LNCaP clone FGC (cell line): ENCODE results near the gene PRMT1.
"Not testable (repeated sequence)": the region's sequence is repeated elsewhere in the genome, so short reads cannot be mapped to it uniquely, and the experiment has no call there.

Source experiments
- DNase-seq: peaks from one replicate; pipeline ENCODE4 v3.0.0-alpha.2; 2011; ENCODE audit warnings: low read depth
- H3K4me3 ChIP-seq: 2 replicates; pipeline ENCODE4 v1.5.1; 2011; ENCODE audit warnings: mild to moderate bottlenecking, low read depth, low read length, control low read depth
- TF ChIP-seq, protein P1 (sequence below): IDR thresholded peaks from 2 replicates; pipeline ENCODE4 v1.5.1; 2012; ENCODE audit warnings: mild to moderate bottlenecking; ENCODE audit not compliant: control insufficient read depth, insufficient read depth; ENCODE audit errors: extremely low read depth

PRMT1 gene

DNA sequence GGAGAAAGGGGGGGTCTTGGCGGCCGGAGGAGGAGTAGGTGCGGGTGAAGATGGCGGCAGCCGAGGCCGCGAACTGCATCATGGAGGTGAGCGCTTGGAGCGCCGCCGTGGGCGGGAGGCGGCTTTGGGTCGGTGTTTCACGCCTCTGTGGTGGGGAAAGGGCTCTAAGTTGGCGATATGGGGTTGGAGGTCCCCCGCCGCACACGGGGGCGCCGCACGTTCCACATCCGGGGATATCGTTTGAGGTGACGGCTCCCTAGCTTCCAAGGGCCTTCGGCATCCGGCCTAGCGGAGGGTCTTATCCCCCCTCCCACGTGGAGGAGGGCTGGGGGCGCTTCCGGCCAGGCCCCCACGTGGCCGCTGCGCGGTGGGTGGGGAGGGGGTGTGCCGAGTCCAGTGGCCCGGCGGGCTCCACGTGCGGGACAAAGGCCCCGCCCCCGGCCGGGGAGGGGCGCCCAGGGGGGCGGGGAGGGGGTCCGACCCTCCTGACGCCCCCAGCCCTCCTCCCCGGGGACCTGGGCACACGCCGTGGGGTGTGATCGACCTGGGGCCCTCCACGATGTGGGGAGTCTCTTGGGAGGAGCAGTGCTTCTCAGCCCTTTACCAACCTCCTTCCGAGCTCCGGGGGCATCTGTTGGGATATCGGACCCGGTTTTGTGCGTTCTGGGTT is at the start of gene PRMT1:
TSS of gene PRMT1 (plus strand) at position 41 of the 670 bp plus-strand sequence. CDS start at position 51, 10 bp downstream.
- TF ChIP-seq, protein P1, sequence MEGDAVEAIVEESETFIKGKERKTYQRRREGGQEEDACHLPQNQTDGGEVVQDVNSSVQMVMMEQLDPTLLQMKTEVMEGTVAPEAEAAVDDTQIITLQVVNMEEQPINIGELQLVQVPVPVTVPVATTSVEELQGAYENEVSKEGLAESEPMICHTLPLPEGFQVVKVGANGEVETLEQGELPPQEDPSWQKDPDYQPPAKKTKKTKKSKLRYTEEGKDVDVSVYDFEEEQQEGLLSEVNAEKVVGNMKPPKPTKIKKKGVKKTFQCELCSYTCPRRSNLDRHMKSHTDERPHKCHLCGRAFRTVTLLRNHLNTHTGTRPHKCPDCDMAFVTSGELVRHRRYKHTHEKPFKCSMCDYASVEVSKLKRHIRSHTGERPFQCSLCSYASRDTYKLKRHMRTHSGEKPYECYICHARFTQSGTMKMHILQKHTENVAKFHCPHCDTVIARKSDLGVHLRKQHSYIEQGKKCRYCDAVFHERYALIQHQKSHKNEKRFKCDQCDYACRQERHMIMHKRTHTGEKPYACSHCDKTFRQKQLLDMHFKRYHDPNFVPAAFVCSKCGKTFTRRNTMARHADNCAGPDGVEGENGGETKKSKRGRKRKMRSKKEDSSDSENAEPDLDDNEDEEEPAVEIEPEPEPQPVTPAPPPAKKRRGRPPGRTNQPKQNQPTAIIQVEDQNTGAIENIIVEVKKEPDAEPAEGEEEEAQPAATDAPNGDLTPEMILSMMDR: no peak
- H3K4me3 ChIP-seq: peak within 1 kb of the TSS; percentile 99
- no peak for DNase-seq

- TF ChIP-seq, protein P1: no peak
Observed at GRCh38 chr19:49629659-49630058, 47.4 kb upstream of the PRMT1 start.

DNA sequence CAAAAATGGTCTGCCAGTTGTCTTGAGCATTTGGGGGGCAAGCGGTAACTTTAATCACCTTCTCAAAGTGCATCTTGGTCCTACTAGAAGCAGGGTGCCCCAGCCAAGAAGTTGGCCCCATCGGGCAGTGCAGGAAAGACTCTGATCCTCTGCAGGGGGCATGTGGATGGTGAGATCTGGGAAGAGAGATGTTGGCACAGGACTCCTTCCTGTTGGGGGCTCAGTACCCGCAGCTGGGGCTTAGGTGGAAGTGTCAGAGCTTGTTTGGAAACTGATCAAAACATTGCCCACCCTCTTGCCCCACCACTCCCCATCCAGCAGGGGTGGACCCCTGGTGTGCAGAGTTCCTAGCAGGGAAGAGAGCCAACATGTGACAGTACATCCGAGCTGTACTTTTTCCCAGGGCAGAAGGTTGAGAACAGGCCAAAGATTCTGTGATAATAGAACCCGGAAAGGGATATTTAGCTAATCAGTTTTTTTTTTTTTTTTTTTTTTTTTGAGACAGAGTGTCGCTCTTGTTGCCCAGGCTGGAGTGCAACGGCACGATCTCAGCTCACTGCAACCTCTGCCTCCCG is 46.0 kb upstream of the PRMT1 start:
- no peak overlapping the region for H3K4me3 ChIP-seq
- TF ChIP-seq, protein P1: no peak
- peak; percentile 86 for DNase-seq

More at GRCh38 chr19:49629659-49630058, 47.4 kb upstream of the PRMT1 start:
- H3K4me3 ChIP-seq: no peak overlapping the region
- no peak for DNase-seq

DNA sequence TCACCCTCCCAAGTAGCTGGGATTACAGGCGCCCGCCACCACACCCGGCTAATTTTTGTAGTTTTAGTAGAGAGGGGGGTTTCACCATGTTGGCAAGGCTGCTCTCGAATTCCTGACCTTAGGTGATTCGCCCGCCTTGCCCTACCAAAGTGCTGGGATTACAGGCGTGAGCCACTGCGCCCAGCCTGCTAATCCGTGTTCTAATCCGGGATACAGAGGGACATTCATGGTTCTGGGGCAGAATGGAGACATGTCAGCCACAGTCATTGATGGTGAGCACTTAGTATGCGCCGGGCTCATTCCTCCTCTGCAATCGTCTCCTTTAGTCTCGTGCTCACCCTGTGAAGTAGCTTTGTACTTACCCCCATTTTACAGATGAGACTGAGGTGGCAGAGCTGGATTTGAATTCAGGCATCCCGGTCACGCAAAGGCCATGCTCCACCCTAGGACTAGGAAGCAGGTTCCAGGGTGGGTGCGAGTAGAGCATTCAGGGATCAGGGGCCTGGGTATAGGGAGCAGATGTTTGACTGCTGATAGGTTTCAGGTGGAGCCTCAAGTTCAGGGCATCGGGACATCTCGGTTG is 45.4 kb upstream of the PRMT1 start:
- H3K4me3 ChIP-seq: no peak overlapping the region
- DNase-seq: no peak
- TF ChIP-seq, protein P1: no peak

- no peak overlapping the region for H3K4me3 ChIP-seq
- TF ChIP-seq, protein P1: no peak
- DNase-seq: no peak
Observed at GRCh38 chr19:49632576-49632975, 44.5 kb upstream of the PRMT1 start.

DNA sequence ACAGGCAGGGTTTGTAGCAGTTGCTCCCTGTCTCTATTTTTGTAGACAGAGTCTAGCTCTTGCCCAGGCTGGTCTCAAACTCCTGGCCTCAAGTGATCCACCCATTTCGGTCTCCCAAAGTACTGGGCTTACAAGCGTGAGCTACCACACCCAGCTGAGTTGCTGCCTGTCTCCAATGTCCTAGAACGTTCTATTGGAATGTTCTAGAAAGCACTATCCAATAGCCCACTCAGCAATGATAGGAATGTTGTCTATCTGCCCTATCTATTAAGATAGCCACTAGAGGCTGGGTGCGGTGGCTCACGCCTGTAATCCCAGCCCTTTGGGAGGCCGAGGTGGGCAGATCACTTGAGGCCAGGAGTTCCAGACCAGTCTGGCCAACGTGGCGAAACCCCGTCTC is 43.8 kb upstream of the PRMT1 start:
- not testable (repeated sequence) for DNase-seq, H3K4me3 ChIP-seq

DNA sequence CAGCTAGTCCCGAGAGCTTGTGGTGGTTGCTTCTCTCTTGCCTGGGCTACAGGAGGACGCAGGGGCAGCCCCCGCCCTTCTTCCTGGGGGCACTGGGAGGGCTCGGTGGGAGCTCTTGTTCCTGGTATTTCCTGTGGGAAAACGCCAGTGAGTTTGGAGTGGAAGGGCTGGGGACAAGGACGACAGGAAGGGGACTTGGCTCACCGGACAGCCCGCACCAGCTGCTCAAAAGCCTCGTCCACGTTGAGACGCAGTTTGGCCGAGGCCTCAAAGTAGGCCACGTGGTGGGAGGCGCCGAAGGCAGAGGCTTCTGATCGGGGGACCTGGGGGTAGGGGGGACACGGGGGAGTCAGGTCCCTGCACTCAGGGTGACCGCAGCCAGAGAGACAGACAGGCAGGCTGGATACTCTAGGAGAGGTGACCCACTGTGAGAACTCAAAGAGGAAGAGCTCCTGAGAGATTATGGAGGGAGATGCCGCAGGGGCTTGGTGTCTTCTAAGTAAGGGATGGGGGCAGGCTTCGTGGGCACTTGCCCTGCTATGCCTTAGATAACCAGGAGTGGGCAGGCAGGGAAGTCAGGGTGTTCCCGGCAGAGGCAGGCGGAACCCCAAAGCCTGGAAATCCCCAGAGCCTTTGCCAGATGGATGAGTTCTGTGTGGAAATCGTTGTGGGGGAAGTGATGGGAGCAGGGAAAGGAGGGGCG is 41.4 kb upstream of the PRMT1 start:
- no peak for DNase-seq
- TF ChIP-seq, protein P1: no peak

More for the DNA sequence above, 41.4 kb upstream of the PRMT1 start:
- H3K4me3 ChIP-seq: no peak overlapping the region
